ENCODE results near the gene LFNG.

LFNG gene

DNA sequence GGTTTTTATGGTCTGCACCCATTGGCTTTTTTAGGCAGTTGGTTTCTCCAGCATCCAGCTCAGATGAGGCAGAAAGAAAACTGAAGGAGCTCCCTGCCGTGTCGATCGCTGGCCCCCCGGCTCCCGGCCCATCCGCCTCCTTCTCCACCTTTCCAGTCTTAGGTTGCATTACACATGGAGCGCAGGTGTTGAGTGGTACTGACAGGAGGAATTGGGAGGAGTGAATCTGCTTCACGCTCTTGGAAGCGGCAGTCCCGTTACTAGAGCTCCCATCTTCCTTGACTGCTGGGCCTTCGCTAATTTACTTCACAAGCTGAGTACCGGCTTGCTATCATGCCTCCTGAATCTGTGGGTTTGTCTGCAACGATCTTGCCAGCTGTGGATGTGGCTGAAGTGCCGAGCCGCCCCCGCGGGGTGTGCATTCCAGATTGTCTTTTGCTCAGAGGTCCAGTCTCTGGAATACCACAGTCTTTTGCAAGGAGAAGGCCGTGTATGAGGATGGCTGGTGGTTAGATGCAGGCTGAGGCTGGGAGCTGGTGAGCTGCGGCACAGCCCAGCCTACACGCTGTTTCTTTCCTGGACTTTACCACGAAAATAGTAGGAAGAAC is 56.3 kb downstream of the LFNG start:
- no peak for DNase-seq

DNA sequence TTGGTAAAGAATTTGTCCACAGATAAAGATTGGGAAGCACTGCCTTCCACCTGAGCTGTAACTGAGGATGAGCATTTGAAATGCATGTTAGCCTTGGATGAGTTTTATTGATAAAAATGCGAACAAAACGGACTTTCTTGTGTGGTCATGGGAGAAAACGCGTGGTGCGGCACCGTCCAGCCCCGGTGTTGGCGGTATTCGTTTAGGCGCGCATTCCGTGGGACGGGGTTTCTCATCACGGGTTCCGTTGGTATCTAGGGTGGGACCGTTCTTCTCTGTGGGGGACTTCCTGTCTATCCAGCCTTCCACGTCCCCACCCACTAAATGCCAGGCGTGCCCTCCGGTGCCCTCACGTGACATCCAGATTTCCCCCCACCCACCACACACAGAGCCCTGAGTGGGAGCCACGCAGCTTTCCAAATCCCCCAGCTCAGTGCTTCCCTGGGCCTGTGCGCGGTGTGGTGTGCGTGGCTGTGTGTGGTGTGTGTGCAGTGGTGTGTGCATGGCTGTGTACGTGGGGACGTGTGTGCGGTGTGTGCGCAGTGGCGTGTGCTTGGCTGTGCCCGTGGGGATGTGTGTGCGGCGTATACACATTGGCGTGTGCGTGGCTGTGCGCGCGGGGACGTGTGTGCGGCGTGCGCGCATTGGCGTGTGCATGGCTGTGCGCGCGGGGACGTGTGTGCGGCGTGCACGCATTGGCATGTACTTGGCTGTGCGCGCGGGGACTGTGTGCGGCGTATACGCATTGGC is 57.3 kb downstream of the LFNG start:
- no peak for DNase-seq

All from activated naive CD4-positive, alpha-beta T cell (primary cell).